OCI-LY7 (cell line): Measurements from ENCODE around the gene MCRIP2.

Experiments
- CTCF ChIP-seq: fragments of 200-600 bp; sonication (generic); conservative IDR thresholded peaks from 2 replicates; pipeline ENCODE4 v1.5.1; 2014; ENCODE audit warnings: mild to moderate bottlenecking, antibody characterized with exemption, low read length, moderate library complexity, mixed read lengths
- EZH2phosphoT487 ChIP-seq: fragments of 200-600 bp; sonication (generic); IDR thresholded peaks from 2 replicates; pipeline ENCODE4 v1.6.1; 2018; ENCODE audit warnings: low read depth, borderline replicate concordance, mild to moderate bottlenecking, mixed run types, antibody characterized with exemption, low read length, moderate library complexity, mixed read lengths

- TF ChIP-seq CTCF: no peak
- no peak for TF ChIP-seq EZH2phosphoT487
Observed at GRCh38 chr16:632486-633335, 8.9 kb upstream of the MCRIP2 start.
